Suppressor macrophage treated with lipopolysaccharide for 4 hours (primary cell): Measurements from ENCODE around the gene STAC3.
A peak's percentile ranks its signal among the peaks of the same experiment; 100 is the strongest.

Experiments
- DNase-seq: peaks from one replicate; pipeline ENCODE4 v3.0.0-alpha.2; 2020

The STAC3 gene

GRCh38 chr12:57235728-57236131 lies 15.3 kb downstream of the STAC3 start:
- DNase-seq: no peak

GRCh38 chr12:57235017-57235727 lies 15.8 kb downstream of the STAC3 start:
- no peak for DNase-seq

GRCh38 chr12:57234571-57235016 lies 16.4 kb downstream of the STAC3 start:
- peak; percentile 65 for DNase-seq

DNA sequence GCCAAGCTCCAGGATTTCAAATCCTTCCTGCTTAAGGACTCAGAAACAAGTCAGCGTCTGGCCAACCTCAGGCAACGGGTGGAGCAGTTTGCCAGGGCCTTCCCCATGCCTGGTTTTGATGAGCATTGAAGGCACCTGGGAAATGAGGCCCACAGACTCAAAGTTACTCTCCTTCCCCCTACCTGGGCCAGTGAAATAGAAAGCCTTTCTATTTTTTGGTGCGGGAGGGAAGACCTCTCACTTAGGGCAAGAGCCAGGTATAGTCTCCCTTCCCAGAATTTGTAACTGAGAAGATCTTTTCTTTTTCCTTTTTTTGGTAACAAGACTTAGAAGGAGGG lies 16.8 kb downstream of the STAC3 start:
- DNase-seq: no peak

GRCh38 chr12:57233357-57234232 lies 17.4 kb downstream of the STAC3 start:
- peak; percentile 70 for DNase-seq

- no peak for DNase-seq
Measured at GRCh38 chr12:57232156-57232756, 18.7 kb downstream of the STAC3 start.

DNA sequence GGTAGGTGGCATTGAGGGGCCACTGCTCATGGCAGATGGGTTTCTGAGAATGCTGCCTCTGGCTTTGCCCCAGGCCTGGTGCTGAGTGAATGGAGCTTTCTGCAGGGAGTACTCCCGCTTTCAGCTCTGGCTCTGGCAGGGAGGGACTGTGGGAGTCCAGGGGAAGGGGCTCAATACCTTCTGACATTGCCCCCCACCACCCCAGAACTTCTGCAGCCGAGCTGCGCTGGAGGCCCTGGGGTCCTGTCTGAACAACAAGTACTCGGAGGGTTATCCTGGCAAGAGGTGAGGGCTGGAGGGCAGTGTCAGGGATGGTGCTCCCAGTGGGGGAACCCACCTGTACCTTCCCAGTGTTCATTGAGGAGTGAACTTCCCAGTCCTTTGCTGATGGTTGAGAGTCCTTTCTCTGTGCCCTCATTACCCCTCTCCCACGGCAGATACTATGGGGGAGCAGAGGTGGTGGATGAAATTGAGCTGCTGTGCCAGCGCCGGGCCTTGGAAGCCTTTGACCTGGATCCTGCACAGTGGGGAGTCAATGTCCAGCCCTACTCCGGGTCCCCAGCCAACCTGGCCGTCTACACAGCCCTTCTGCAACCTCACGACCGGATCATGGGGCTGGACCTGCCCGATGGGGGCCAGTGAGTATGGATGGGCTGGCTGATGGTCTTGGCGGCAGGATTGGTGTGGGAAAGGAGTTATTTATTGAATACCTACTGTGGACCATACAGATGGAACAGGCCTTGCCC lies 19.5 kb downstream of the STAC3 start:
- DNase-seq: no peak

- DNase-seq: no peak
Measured at GRCh38 chr12:57230381-57231155, 20.4 kb downstream of the STAC3 start.

DNA sequence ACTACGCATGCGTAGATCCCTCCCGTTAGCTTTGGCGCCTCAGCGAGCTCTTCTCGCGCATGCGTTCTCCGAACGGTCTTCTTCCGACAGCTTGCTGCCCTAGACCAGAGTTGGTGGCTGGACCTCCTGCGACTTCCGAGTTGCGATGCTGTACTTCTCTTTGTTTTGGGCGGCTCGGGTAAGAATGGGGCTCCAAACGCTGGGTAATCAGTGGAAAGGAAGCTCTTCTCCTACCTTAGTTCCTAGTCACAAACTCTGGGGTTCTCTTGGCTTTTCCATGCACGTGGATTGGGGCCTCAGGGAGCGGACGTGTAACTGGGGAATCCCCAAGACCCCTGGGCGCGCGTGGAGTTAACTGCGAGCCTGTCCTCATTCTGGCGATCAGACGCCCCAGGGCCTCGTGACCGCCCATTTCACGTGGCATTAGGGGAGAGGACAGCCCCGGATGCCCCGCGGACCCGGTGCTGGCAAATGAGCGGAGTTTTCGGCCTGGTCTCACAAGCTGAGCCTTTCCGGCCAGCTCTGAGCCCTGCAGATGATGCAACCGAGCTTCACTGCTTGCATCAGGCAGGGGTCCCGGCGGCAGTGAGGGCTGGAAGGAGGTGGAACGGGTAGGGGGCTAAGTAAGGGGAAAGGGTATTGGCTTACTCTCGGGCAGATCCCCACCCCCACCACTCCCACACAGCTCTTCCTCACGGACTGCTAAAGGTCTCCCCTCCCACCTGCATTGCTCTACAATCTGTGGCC lies 21.2 kb downstream of the STAC3 start, which contains the start of gene SHMT2:
TSS of gene SHMT2 (plus strand) at position 78 of the 747 bp plus-strand sequence. CDS start at position 146, 68 bp downstream.
- peak; percentile 99 for DNase-seq

DNA sequence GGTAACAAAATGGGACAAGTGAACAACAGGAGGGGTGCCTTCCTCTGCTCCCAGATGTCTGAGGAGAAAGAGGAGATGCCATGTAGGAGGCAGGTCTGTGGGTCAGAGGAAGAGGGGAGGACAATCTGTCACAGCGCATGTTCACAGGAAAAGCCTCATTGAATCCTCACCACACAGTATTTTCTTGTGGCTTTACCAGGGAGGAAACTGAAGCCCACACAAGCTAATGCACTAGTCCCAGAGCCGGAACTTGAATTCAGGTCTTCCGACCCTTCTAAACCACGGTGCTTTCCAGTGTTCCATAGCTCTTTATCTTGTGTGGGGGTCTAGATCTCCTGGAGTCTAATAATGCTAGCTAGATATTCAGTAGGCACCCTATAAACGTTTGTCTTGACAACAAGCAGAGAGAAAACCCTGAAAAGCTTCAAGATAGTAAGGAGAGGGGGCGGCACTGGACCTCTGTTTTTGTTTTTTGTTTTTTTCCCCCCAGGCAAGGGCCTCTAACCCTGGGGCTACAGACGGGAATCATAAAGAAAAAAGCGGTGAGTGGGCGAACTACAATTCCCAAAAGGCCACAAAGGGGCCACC lies 21.8 kb downstream of the STAC3 start:
- DNase-seq: no peak

GRCh38 chr12:57227315-57228115 lies 23.5 kb downstream of the STAC3 start:
- DNase-seq: no peak

- DNase-seq: no peak
Measured at GRCh38 chr12:57226588-57227314, 24.2 kb downstream of the STAC3 start.

DNA sequence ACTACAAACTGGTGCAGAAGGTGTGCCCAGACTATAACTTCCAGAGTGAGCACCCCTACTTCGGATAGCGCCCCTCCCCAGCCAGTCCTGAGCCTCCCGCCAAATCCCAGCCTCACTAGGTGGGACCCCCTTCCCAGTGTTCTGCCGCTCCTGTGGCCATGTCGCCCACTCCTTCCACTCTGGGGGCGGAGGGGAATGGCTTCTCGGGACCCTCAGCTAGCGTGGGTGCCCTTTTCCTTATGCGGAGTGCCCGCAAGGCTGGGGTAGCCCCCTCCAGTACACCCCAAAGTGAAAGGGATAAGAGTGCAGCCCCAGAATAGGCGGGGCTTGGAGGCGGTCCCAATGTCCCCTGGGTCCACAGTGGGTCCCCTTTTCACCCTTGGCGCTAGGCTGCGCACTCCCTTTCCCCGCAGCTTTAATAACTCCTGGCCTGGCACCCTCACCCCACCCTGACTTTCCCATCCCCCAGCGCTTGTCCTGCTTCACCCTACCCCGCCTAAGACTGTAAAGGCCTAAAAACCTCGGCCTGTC lies 25.2 kb downstream of the STAC3 start:
- DNase-seq: no peak

DNA sequence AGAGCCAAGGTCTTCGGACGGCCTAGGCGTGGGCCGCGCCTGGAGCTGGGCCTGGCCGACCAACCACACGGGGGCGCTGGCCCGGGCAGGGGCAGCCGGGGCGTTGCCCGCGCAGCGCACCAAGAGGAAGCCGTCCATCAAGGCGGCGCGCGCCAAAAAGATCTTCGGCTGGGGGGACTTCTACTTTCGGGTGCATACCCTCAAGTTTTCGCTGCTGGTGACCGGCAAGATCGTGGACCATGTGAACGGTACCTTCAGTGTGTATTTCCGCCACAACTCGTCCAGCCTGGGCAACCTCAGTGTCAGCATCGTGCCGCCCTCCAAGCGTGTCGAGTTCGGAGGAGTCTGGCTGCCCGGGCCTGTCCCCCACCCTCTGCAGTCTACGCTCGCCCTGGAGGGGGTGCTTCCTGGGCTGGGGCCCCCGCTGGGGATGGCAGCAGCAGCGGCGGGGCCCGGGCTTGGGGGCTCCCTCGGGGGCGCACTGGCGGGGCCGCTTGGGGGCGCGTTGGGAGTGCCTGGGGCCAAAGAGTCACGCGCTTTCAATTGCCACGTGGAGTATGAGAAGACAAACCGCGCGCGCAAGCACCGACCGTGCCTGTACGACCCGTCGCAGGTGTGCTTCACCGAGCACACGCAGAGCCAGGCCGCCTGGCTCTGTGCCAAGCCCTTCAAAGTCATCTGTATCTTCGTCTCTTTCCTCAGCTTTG lies 25.9 kb downstream of the STAC3 start:
- DNase-seq: peak; percentile 87

DNA sequence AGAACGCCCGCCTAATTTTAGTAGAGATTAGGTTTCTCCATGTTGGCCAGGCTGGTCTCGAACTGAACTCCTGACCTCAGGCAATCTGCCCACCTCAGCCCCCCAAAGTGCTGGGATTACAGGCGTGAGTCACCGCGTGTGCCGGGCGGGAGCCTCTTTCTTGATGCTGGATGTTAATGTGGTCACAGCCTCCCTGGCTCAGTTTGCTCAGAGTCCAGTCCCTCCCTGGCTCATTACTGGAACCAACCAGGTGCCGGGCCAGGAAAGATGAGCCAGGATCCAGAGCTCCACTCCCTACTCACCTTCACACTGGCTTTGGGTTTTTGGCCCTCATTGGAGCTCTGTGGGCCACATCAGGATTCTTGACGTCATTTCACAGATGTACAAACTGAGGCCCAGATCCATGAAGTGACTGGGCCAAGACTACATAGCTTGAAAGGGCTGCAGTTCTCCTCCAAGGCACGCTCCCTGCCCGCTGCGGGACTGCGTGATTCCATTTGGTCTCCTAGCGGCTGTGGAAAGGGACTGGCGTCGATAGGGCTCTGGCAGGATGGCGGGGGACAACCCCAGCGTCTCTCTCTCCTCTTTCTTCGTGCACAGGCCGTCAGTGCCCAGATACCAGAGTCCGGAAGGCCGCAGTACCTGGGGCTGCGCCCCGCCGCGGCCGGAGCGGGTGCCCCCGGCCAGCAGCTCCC lies 26.6 kb downstream of the STAC3 start:
- DNase-seq: no peak

- no peak for DNase-seq
Measured at GRCh38 chr12:57223191-57224165, 27.5 kb downstream of the STAC3 start.
